Ascending aorta (tissue), 2 donors: ENCODE results near the gene ZSWIM8. TPM values are rescaled to one million over a fixed set of nuclear protein-coding genes. Genes with fewer than 3 reads are reported as not detected.
"Not testable (repeated sequence)": the region's sequence is repeated elsewhere in the genome, so short reads cannot be mapped to it uniquely, and the experiment has no call there.

Experiments used
- DNase-seq, 2 donors: peaks; one replicate each; pipeline ENCODE4 v3.0.0-alpha.2; 2019; ENCODE audit warnings: low spot score in 2 of 2
- H3K27ac ChIP-seq, 2 donors: fragments of 200-600 bp; sonication (generic); one replicate each; pipeline ENCODE4 v1.5.1; 2016 to 2017; ENCODE audit warnings: mild to moderate bottlenecking in 1 of 2
- H3K27me3 ChIP-seq: fragments of 200-600 bp; sonication (generic); one replicate; pipeline ENCODE4 v1.5.1; 2017
- H3K36me3 ChIP-seq, 2 donors: fragments of 200-600 bp; sonication (generic); one replicate each; pipeline ENCODE4 v1.5.1; 2016
- H3K4me1 ChIP-seq, 2 donors: fragments of 200-600 bp; sonication (generic); one replicate each; pipeline ENCODE4 v1.5.1; 2016 to 2017; ENCODE audit warnings: mild to moderate bottlenecking in 1 of 2
- H3K4me3 ChIP-seq, 2 donors: fragments of 200-600 bp; sonication (generic); one replicate each; pipeline ENCODE4 v1.5.1; 2016 to 2017; ENCODE audit warnings: mild to moderate bottlenecking in 1 of 2
- H3K9me3 ChIP-seq, 2 donors: fragments of 200-600 bp; sonication (generic); one replicate each; pipeline ENCODE4 v1.5.1; 2016
- CTCF ChIP-seq, 3 experiments: fragments of 200-600 bp in 2 of 3; fragments of 450-650 bp in 1 of 3; sonication (generic) in 2 of 3; IDR thresholded peaks; one replicate each; pipeline ENCODE4 v1.5.1; 2016 to 2019; ENCODE audit warnings: antibody characterized with exemption in 3 of 3, mild to moderate bottlenecking in 1 of 3, moderate library complexity in 1 of 3
- intact Hi-C: fragments of 100-400 bp; cut with DNase I; formaldehyde crosslinking; loops from one replicate; pipeline ENCODE4 v1.15.1; 2023
- total RNA-seq: library from RNA; depleted of rRNA; stranded (reverse); fragments of >200 nt; gene quantifications from one replicate; pipeline ENCODE4 v1.1.0, GENCODE V29; 2016

ZSWIM8 gene
- 106 TPM for total RNA-seq

- intact Hi-C loops: loop anchor here (1.0 kb wide), 3 partner anchors 13 to 41 kb away; partner anchors contain the start of genes NDST2 and SEC24C
- Histone ChIP-seq H3K27me3 (no peaks in the 10 kb centered on the region), H3K36me3 (peaks cover 19% of the 10 kb centered on the region in 2 donors), H3K4me1 (peaks cover 15 to 35% of the 10 kb centered on the region in 2 donors), H3K4me3 (peak within 1 kb of the TSS; percentile 89 to 92), H3K9me3 (no peaks in the 10 kb centered on the region), H3K27ac (peak within 1 kb of the TSS; percentile 88 to 92)
- peak; percentile 81 to 96 for DNase-seq
- TF ChIP-seq CTCF (IDR thresholded peaks at IDR 0.05): no peak
Measured at GRCh38 chr10:73785211-73785720, at the start of gene ZSWIM8. TSS of gene ZSWIM8 (plus strand) at chr10:73785606. CDS start at chr10:73785879, 273 bp downstream.

GRCh38 chr10:73740501-73741254 is 44.7 kb upstream of the ZSWIM8 start:
- H3K36me3 ChIP-seq: peaks cover 9 to 13% of the 10 kb centered on the region in 2 donors
- not testable (repeated sequence) for DNase-seq

GRCh38 chr10:73742454-73742734 is 43.0 kb upstream of the ZSWIM8 start:
- Histone ChIP-seq H3K9me3 (no peaks in the 10 kb centered on the region), H3K36me3 (peaks cover 14 to 16% of the 10 kb centered on the region in 2 donors), H3K27me3 (no peaks in the 10 kb centered on the region), H3K4me1 (peaks cover 12 to 25% of the 10 kb centered on the region in 2 donors), H3K4me3 (peak overlapping the region in 1 of 2 donors; percentile 82), H3K27ac (peak overlapping the region in 1 of 2 donors; percentile 95)
- DNase-seq: no peak
- intact Hi-C loops: loop anchor here (10.0 kb wide), 1 partner anchor 498 kb away; the partner anchor contains the start of gene DNAJC9
- no peak for TF ChIP-seq CTCF (IDR thresholded peaks at IDR 0.05)

More at GRCh38 chr10:73740501-73741254, 44.7 kb upstream of the ZSWIM8 start:
- H3K4me1 ChIP-seq: peaks cover 11 to 14% of the 10 kb centered on the region in 2 donors
- intact Hi-C loops: loop anchor here (10.0 kb wide), 1 partner anchor 496 kb away; the partner anchor contains the start of gene DNAJC9
- not testable (repeated sequence) for H3K27me3 ChIP-seq, H3K4me3 ChIP-seq, H3K27ac ChIP-seq, H3K9me3 ChIP-seq

- no peak for DNase-seq
- Histone ChIP-seq H3K27ac (peak overlapping the region; percentile 95 to 96), H3K4me3 (peak overlapping the region; percentile 73 to 82), H3K27me3 (no peaks in the 10 kb centered on the region), H3K36me3 (peaks cover 21% of the 10 kb centered on the region in 2 donors), H3K4me1 (peaks cover 12 to 25% of the 10 kb centered on the region in 2 donors), H3K9me3 (no peaks in the 10 kb centered on the region)
- TF ChIP-seq CTCF (IDR thresholded peaks at IDR 0.05): no peak
- intact Hi-C loops: loop anchor here (10.0 kb wide), 1 partner anchor 499 kb away; the partner anchor contains the start of gene DNAJC9
Measured at GRCh38 chr10:73743327-73743904, 42.0 kb upstream of the ZSWIM8 start.

GRCh38 chr10:73743905-73744663 is 41.3 kb upstream of the ZSWIM8 start, which contains the start of gene SEC24C:
TSS of gene SEC24C (plus strand) at chr10:73744372. CDS start at chr10:73746833, 2,461 bp downstream.
- peaks cover 12 to 25% of the 10 kb centered on the region in 2 donors for H3K4me1 ChIP-seq
- TF ChIP-seq CTCF (IDR thresholded peaks at IDR 0.05): no peak
- peak within 1 kb of the TSS; percentile 73 to 82 for H3K4me3 ChIP-seq
- intact Hi-C loops: loop anchor here (1.0 to 10.0 kb wide), 4 partner anchors 28 to 499 kb away; partner anchors contain the start of genes DNAJC9, NDST2 and ZSWIM8
- H3K27me3 ChIP-seq: no peaks in the 10 kb centered on the region
- DNase-seq: peak; percentile 87 to 98
- H3K36me3 ChIP-seq: peaks cover 27 to 28% of the 10 kb centered on the region in 2 donors
- no peaks in the 10 kb centered on the region for H3K9me3 ChIP-seq
- H3K27ac ChIP-seq: peak within 1 kb of the TSS; percentile 95 to 96
